GM06990 (cell line): Measurements from ENCODE around the gene CALB2.
"Not testable (repeated sequence)": the region's sequence is repeated elsewhere in the genome, so short reads cannot be mapped to it uniquely, and the experiment has no call there.

Experiments used
- DNase-seq: peaks from one replicate; pipeline ENCODE4 v3.0.0-alpha.2; 2011; ENCODE audit not compliant: insufficient read length; ENCODE audit errors: extremely low read depth
- H3K27me3 ChIP-seq: replicated peaks from 2 replicates; pipeline ENCODE4 v1.6.0; 2011; ENCODE audit warnings: low read length; ENCODE audit not compliant: control insufficient read depth, insufficient read depth
- H3K36me3 ChIP-seq: 2 replicates; pipeline ENCODE4 v1.5.1; 2011; ENCODE audit warnings: low read length; ENCODE audit not compliant: control insufficient read depth, insufficient read depth
- H3K4me3 ChIP-seq: replicated peaks from 2 replicates; pipeline ENCODE4 v1.5.1; 2011; ENCODE audit warnings: low read depth, mild to moderate bottlenecking, control low read depth, low read length
- TF ChIP-seq, protein P1 (sequence below): IDR thresholded peaks from 2 replicates; pipeline ENCODE4 v1.5.1; 2011; ENCODE audit warnings: low read length, control low read depth, mild to moderate bottlenecking, inconsistent platforms; ENCODE audit not compliant: insufficient read depth, poor library complexity, severe bottlenecking

Gene CALB2

DNA sequence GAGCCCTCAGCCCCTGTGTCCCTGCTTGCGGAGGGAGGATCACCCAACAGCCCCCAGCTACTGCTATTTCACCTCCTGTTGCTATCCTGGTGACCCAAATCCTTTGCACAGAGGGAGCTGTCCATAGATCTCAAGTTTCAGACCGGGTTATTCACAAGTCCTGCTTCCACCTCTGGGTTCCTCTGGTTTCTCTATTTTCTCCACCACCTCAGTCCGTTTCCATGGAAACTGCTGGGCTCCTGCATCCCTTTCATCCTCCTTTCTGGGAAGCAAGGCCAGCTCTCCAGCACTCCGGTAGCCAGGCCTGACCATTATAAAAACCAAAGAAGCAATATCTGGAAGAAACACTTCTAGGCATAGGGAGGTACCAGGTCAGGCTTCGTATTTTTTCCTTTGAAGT, 4.8 kb upstream of the CALB2 start:
- Histone ChIP-seq H3K4me3 (no peak overlapping the region), H3K36me3 (no peaks in the 10 kb centered on the region), H3K27me3 (no peaks in the 10 kb centered on the region; the same call in none of the 2 replicates)
- no peak for DNase-seq
- TF ChIP-seq, protein P1, sequence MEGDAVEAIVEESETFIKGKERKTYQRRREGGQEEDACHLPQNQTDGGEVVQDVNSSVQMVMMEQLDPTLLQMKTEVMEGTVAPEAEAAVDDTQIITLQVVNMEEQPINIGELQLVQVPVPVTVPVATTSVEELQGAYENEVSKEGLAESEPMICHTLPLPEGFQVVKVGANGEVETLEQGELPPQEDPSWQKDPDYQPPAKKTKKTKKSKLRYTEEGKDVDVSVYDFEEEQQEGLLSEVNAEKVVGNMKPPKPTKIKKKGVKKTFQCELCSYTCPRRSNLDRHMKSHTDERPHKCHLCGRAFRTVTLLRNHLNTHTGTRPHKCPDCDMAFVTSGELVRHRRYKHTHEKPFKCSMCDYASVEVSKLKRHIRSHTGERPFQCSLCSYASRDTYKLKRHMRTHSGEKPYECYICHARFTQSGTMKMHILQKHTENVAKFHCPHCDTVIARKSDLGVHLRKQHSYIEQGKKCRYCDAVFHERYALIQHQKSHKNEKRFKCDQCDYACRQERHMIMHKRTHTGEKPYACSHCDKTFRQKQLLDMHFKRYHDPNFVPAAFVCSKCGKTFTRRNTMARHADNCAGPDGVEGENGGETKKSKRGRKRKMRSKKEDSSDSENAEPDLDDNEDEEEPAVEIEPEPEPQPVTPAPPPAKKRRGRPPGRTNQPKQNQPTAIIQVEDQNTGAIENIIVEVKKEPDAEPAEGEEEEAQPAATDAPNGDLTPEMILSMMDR = no peak

DNA sequence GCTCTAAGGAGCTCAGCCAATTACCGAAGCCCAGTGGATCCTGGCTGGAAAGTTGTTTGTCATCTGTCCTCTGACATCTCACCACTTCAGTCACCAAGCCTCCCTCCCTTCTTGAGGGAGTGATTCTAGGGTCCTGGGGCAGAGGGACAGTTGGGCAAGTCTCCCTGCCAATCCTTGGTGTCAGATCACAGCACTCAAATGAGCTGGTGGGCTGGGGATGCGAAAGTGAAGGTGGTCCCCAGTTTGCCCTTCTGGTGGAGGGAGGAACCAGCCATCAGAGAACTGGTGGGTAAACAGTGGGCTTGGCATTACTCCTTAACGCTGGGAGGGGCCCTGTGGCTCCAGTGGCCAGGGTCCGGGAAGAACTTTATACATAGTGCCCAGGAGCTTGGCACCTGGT, 4.4 kb upstream of the CALB2 start:
- H3K4me3 ChIP-seq = no peak overlapping the region
- no peak for DNase-seq
- no peaks in the 10 kb centered on the region; the same call in none of the 2 replicates for H3K27me3 ChIP-seq
- TF ChIP-seq, protein P1 = no peak
- H3K36me3 ChIP-seq = no peaks in the 10 kb centered on the region

DNA sequence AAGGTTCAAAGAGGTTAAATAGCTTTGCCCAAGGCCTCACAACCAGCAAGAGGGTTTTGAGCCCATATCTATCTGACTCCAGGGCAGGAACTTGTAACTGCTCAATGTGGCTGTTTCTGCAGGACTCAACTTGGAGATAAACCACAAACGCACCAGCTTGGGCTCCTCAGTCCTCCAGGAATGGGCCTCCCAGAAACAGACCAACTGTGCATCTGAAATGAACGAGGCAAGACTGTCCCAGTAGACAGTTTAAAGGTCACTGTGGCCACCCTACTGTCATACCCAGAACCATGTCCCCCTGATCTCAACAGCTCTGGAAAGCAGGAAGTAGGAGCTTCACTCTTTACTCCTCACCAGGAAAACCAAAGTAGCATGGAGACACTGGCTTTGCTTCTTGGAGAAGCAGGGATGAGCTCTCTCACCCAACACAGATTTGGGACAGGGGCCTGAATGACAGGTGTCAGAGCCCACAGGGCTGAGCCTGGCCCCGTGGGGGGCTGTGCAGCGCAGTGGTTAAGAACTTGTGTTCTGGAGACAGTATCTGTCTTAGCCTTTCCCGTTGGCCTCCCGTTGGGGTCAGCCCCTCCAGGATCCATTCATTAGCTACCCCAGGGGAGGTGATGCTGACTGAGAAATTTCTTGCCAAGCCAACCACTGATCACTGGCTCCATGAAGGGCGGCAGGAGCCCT, 2.3 kb upstream of the CALB2 start:
- H3K4me3 ChIP-seq = no peak overlapping the region
- DNase-seq = no peak
- TF ChIP-seq, protein P1 = no peak
- H3K27me3 ChIP-seq = no peaks in the 10 kb centered on the region; the same call in none of the 2 replicates
- H3K36me3 ChIP-seq = no peaks in the 10 kb centered on the region

DNA sequence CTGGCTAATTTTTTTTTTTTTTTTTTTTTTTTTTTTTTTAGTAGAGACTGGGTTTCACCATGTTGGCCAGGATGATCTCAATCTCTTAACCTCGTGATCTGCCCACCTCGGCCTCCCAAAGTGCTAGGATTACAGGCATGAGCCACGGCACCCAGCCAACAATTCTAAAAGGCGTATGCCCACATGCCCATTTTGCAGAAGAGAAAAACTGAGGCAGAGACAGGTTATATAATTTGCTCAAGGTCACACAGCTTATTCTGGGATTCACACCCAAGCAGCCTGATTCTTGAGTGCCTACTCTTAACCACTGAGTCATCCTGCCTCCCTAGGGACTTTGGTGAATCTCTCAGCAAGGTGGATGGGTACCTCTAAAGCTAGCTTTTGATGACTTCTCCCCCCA, 1.6 kb upstream of the CALB2 start:
- not testable (repeated sequence) for DNase-seq, H3K36me3 ChIP-seq, H3K4me3 ChIP-seq, H3K27me3 ChIP-seq

DNA sequence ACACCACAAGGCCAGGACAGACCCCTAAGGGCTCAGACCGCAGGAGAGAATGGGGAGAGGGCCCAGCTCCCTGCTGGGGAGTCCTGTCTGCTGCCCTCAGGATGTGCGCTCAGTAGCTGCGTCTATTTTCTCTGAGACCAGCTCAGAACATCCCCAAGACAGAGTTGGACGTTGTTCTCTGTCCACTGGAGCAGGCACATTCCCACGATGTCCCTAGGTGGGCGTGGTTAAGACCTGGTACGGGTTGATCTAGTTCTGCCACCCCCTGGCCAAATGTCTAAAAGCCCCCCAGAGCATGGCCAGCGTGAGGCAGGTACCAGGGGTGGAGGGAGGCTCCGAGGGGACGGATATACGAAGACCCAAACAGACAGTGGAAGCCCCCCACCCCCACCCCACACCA, 842 bp upstream of the CALB2 start:
- H3K27me3 ChIP-seq = no peaks in the 10 kb centered on the region; the same call in none of the 2 replicates

DNA sequence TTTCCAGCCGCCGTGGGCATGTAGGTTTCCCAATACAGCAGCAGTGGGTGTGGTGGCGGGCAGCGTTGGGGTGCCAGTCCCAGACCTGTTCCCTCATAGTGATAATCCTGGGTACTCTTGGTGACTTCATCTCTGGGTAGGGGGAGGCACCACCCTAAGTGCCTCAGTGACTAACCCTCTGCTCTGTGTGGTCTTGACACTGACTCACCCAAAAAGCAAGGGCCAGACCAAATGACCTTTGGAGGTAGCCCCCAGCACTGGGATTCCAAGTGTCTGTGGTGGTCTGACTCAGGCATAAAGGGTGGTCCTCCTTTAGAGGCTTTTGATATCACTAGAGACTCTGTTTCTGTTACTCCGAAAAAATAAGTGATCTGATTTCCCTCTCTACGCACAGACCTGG, 908 bp downstream of the CALB2 start:
- Histone ChIP-seq H3K27me3 (no peaks in the 10 kb centered on the region; the same call in none of the 2 replicates), H3K36me3 (no peaks in the 10 kb centered on the region), H3K4me3 (no peak overlapping the region)
- DNase-seq = no peak
- TF ChIP-seq, protein P1 = no peak

More for the DNA sequence above, 842 bp upstream of the CALB2 start:
- no peaks in the 10 kb centered on the region for H3K36me3 ChIP-seq
- no peak overlapping the region for H3K4me3 ChIP-seq
- DNase-seq = no peak
- TF ChIP-seq, protein P1 = no peak
